Medulla oblongata (tissue), 1 donor: ENCODE data around the gene ENTR1.

Experiments
- DNase-seq: peaks from one replicate; pipeline ENCODE4 v3.0.0-alpha.2; 2015; ENCODE audit errors: extremely low spot score

The ENTR1 gene

DNA sequence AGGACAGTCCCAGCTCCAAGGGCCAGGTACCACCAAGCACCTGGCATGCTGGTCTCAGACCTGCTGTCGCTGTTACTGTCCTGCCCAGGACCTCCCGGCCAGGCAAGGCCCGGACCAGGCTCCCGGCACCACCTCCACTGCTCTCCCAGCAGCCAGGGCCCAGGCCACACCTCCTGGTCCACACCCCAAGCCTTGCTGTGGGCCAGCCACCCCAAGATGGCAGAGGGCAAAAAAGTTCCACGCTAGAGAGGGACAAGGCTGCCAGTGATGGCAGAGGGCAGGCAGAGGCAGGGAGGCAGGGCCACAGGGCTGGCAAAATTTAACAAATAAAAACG, 48.0 kb downstream of the ENTR1 start:
- no peak for DNase-seq

DNA sequence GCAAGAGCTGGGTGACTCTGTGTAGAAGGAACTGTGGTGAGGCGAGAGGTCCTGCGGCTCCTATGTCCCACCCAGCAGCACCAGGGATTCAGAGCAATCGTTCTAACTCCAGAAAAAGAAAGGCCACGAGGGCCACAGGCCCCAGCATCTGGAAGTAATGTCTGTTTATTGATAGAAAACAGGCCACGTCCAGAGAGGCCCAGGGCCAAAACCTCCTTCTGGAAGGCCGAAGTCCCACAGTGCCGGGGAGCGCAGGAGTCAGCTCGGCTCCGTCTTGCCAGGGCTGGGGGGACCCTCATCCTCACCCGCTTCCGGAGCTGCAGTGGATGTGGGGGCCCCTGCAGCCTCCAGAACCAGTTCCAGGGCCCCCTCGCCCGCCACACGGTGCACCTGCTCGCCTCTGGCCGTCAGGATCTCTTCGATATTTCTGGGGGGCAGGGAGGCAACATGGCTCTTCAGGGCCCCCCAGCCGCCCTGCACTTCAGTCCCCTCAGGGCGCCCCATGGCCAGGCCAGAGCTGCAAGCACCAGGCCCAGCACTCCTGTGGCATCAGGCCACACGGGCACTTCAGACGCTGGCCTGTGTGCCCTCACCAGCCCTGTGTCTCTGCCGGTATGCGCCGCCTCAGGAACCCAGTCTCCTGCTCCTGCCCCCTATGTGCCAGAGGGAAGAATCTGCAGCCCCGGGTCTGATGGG, 48.5 kb downstream of the ENTR1 start:
- no peak for DNase-seq

DNA sequence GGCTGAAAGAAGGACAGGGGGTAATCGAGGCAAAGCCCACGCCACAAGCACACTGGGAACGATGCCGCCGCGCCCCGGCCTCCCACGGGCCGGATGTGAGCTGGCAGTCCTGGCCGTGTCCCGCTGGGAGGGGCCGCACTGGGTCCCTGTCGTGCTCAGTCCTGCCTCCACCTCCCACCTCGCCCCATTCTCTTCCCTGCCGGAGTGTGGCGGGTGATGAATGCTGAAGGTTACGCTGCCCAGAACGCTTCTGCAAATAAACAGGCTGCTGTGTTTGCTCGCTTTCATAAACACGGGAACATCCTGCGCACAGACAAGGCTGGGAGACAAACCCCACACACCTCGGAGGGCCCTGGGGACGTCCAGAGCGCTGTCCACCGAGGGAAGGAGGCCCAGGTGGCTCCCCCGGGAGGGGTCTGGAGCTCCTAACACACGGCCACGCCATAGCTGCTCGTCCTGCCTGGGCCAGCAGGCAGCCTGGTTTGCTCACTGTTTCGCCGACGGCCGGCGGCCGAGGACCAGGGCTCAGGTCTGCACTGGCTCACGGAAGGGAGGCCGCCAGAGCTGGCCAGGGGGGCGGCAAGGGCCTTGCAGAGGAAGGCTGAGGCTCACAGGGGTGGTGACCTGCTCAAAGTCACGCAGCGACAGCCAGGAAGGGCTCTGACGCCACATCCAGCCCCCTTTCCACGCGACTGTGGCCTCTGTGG, 49.2 kb downstream of the ENTR1 start:
- DNase-seq: no peak

DNA sequence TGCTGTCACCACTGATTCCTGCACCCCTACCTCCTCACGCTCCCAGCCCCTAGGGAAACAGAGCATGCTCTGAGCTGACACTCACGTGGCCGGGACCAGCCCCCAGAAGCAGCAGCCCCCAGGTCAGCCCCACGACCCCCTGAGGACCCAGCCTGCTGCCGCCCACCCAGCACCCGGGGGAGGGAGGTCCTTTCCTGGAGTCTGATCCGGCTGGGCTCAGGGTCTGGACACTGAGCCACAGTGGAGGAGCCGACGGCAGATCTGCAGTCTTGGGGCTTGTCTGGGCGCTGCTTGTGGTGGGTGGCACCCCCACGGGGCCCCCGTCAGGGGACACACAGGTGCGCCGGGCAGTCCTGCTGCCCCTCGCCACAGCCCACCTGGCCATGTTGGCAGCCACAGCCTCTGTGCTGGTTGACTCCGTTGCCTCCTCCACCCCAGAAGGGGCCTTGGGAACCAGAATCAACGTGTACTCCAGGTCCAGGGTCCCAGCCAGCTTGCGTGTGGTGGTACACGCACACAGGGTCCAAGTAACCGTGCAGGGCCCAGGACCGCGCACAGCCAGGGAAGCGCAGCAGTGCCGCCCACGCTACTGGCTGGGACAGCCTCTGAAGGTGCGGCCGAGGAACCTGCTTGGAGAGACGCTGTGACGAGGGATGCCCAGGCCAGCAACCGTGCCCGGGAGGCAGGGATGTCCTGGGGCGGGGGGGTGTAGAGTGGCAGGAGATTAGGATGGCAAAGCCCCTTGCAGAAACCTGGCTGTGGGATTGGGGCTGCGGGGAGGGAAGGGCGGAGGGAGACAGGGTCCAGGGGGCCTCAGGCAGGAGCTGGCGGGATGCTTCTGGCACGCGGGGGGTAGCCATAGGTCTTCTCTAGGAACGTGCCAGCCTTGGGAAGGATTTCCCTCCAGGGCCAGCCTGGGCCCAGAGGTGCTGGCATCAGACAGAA, 50.4 kb downstream of the ENTR1 start:
- no peak for DNase-seq

DNA sequence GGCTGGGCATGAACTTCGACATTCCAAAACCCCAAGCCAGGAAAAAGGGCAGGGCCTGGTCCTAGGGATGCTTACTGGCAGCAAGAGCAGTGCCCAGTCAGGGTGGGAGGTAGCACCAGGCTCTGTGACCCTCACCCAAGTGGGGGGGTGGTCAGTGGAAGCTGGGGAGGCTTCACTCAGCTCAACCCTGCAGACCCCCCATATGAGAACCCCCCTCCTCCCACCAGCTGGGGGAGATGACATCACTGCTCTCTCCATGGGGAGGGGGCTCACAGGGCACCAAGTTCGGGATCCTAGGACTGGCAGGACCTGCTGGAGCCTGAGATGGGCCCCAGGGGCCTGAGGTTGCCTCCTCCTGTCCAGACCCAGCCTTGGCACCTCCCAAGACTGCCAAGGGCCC, 51.5 kb downstream of the ENTR1 start:
- DNase-seq: no peak

DNA sequence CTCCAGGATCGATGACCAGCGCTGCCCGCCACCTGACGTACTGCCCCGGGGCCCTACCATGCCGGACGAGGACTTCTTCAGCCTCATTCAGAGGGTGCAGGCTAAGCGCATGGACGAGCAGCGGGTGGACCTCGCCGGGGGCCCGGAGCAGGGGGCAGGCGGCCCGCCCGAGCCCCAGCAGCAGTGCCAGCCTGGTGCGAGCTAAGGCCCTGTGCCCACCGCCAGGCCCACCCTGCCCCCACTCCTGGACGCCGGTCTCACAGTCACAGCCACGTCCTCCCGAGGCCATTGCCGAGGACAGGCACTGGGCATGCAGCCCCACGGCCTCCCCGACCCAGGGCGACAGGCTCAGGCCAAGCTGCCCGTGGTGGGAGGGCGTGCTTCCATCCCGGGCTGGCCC, 52.4 kb downstream of the ENTR1 start:
- no peak for DNase-seq

DNA sequence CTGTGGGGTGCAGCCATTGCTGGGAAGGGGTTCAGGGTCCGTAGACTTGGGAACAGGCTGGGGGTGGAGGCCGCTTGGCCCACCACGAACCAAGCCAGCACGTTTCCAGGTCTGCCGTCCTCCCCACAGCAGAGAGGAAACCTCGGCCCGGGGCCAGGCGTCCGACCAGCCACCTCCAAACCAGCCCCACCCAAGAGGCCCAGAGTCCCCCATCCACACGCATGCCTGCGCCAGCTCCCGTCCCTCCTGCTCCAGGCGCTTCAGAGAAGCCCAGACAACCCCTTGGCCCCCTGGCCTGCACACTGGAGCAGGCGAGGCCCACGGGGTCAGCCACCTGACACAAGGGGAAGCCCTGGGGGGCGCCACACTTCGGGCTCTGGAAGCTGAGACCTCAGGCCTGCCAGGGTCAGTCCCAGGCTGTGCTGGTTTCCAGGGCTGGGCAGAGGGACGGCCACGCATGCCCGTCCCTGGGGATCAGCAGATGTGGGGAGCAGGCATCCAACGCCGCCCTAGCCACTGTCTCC, 53.1 kb downstream of the ENTR1 start:
- no peak for DNase-seq

DNA sequence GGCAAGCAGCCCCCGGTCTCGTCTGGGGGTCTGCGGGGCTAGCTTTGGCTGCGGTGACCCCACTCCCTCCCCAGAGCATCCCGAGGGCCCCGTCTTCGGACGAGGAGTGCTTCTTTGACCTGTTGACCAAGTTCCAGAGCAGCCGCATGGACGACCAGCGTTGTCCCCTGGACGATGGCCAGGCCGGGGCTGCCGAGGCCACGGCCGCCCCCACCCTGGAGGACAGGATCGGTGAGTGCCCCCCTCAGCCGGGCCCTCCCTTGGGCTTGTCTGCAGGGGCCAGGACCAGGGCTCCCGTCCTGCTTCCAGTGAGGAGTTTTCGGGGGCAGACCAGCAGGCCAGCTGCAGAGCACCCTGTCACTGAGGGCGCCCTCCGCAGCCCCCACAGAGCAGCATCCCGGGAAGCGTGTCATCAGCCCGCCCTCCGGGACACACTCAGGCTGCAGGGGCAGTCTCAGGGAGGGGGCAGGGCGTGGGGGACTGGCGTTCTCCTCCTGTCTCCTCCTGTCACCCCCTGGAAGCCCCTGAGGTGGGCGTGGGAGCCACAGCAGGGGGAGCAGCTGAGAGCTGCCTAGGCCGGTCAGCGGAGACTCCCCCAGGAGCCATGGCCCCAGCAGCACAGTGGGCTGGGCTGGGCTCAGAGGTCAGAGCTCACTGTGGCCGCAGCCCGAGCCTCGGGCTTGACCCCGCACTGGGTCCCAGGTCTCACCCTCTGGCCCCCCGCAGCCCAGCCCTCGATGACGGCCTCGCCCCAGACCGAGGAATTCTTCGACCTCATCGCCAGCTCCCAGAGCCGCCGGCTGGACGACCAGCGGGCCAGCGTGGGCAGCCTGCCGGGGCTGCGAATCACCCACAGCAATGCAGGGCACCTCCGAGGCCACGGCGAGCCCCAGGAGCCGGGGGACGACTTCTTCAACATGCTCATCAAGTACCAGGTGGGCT, 54.5 kb downstream of the ENTR1 start:
- no peak for DNase-seq

DNA sequence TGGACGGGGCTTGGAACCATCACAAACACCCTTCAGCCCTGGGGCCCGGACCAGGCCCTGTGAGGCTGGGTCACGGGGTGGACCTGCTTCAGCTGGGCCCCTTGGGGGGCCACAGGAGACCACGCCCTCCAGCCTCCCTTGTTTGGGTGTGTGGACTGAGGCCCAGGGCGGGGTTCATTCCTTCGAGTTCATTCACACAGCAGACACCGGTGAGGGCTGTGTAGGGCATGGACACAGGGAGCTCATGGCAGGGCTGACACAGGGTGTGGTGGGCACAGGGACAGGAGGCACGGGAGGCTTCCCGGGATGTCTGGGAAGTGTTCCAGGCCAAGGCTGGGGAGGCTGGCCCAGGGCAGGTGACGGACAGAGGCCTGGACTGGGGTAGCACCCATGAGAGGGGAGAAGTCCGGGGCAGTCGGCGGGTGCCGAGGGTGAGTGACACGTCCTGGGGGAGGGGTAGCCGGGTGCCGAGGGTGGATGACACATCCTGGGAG, 55.8 kb downstream of the ENTR1 start:
- no peak for DNase-seq

DNA sequence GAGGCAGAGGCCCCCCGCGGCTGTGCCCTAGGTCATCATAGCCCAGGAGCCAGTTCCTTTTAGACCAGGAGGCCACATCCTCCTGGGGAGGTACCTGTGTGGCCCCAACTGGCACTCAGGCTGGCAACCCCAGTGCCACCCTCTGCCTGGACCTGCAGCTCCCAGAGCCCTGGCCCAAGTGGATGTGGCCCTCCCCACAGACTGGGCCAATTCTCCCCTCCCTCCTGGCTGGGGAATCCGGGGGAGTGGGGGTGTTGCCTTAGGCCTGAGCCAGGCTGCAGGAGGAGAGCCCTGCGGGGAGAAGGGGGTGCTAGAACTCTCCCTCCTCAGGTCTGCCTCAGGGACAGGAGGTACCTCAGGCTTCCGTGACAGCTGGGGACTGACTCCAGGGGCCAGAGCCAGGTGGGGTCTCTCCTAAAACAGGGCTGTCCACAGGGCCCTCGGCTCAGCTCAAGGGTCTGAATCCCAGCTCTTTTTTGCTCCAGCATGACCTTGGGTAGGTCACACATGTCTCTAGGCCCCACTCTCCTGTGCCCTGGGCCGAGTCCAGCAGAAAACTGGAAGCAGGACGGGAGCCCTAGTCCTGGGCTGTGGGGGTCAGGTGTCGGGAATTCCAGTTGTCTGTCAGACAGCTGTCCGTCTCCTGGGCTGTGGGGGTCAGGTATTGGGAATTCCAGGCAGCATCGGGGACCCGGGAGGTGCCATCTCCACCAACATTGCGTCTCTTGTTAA, 56.5 kb downstream of the ENTR1 start:
- DNase-seq: no peak

DNA sequence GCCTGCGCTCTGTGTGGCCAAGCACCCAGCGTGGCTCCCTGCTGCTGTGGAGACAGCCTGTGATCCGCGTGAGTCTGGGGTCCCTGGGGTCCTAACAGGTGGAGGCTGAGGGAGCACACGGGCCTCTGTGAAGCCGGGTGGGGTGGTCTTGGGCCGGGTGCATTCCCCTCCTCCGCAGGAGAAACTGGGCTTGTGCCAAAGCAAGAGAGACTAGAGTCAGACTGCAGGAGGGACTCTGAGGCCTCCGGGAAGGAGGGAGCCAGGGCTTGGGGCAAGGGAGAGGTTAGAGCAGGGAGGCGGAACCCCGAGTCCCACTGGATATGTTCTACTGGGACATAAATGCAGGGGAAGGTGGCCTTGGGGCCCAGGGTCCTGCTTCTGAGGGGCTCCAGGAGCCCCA, 57.3 kb downstream of the ENTR1 start:
- no peak for DNase-seq

DNA sequence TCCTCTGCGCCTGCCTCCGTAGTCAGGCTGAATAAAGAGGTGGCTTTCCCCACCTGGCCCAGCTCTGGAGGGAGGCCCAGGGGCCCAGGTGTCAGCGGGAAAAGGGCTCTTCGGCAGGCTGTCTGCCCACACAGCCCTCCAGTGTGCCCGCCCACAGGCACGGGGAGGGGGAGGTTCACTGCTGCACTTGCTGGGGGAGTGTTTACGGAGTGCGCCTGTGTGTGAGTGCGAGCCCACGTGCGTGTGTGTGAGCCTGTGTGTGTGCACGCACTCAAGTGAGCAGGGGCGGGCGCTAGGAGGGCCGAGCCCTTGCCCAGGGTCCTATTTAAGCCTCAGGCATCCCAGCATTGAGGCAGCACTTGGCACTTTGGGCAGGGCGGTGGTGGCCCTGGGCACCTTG, 57.7 kb downstream of the ENTR1 start:
- no peak for DNase-seq
